GM12891 (cell line): ENCODE measurements around the gene PKNOX2.

ENCODE experiments used
- POLR2A ChIP-seq: IDR thresholded peaks from 2 replicates; pipeline ENCODE4 v1.6.1; 2011; ENCODE audit warnings: low read depth, low read length, control low read depth
- POLR2AphosphoS5 ChIP-seq: IDR thresholded peaks from 2 replicates; pipeline ENCODE4 v1.6.1; 2011; ENCODE audit warnings: low read depth, low read length, control low read depth
- SPI1 ChIP-seq: IDR thresholded peaks from 2 replicates; pipeline ENCODE4 v1.6.1; 2011; ENCODE audit warnings: low read depth, low read length, control low read depth

DNA sequence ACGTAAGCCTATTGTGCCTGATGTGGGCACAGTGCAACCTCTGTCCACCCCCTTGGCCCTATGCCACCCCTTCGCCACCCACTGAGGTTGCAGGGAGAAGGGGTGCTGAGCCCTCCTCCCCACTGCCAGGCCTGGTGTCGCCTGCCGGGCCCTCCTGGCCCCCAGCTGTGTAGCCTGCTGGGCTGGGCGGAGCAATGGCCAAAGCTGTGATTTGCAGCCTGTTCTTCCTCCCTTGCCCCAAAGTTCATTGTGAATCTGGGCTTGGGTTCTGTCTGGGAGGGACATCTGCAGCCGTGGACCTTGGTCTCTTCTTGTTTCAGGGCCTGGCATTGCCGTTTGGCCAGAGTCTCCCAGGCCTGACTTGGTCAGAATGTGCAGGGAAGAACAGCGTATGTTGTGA, 121.9 kb downstream of the PKNOX2 start:
- no peak for TF ChIP-seq POLR2AphosphoS5
- no peak for TF ChIP-seq POLR2A
- no peak for TF ChIP-seq SPI1
